ENCODE results near the gene CYB5RL.

Gene CYB5RL

DNA sequence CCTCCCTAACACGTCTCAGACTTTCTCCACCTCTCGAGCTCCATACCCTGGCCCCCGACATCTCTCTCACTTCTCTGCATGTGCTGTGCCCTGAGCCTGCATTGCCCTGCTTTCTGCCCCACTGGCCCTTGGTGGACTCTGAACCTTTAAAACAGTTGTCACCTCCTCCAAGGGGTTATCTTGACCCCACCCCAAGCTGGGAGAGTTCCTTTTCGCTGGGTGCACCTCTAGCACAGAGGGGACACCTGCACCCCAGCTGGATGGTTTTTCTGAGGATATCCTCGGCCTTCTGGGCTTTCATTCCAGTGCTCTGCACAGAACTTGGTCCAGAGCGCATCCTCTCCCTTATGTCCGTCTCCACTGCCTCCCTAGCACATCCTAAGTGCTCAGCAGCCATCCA lies 42.8 kb downstream of the CYB5RL start:
- Histone ChIP-seq H2AFZ (ENCODE audit: low read length) (no peak overlapping the region), H3K36me3 (ENCODE audit: insufficient read depth, low read length) (no peaks in the 10 kb centered on the region), H3K9me3 (ENCODE audit: insufficient read depth, low read depth, low read length) (no peaks in the 10 kb centered on the region), H3F3A (ENCODE audit: low read depth) (no peaks in the 10 kb centered on the region), H3K9ac (ENCODE audit: low read depth, low read length, poor library complexity, severe bottlenecking) (no peak overlapping the region), H3K27me3 (ENCODE audit: insufficient read depth, low read length, poor library complexity, severe bottlenecking) (no peaks in the 10 kb centered on the region), H3K79me2 (ENCODE audit: insufficient read depth, low read length) (no peaks in the 10 kb centered on the region), H4K20me1 (ENCODE audit: insufficient read depth, low read length, poor library complexity, severe bottlenecking) (no peaks in the 10 kb centered on the region), H3K4me3 (ENCODE audit: low read length, poor library complexity, severe bottlenecking) (no peak overlapping the region), H3K9me2 (replicated peaks; ENCODE audit: low read depth, low read length) (no peaks in the 10 kb centered on the region), H3K4me1 (ENCODE audit: insufficient read depth, low read length, poor library complexity, severe bottlenecking) (no peaks in the 10 kb centered on the region), H3K4me2 (ENCODE audit: low read depth, low read length, poor library complexity, severe bottlenecking) (no peak overlapping the region)
- no peak for TF ChIP-seq EZH2phosphoT487 (IDR thresholded peaks at IDR 0.05; ENCODE audit: borderline replicate concordance)
- TF ChIP-seq, protein P1, sequence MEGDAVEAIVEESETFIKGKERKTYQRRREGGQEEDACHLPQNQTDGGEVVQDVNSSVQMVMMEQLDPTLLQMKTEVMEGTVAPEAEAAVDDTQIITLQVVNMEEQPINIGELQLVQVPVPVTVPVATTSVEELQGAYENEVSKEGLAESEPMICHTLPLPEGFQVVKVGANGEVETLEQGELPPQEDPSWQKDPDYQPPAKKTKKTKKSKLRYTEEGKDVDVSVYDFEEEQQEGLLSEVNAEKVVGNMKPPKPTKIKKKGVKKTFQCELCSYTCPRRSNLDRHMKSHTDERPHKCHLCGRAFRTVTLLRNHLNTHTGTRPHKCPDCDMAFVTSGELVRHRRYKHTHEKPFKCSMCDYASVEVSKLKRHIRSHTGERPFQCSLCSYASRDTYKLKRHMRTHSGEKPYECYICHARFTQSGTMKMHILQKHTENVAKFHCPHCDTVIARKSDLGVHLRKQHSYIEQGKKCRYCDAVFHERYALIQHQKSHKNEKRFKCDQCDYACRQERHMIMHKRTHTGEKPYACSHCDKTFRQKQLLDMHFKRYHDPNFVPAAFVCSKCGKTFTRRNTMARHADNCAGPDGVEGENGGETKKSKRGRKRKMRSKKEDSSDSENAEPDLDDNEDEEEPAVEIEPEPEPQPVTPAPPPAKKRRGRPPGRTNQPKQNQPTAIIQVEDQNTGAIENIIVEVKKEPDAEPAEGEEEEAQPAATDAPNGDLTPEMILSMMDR (conservative IDR thresholded peaks at IDR 0.05; ENCODE audit: low read length) = no peak

DNA sequence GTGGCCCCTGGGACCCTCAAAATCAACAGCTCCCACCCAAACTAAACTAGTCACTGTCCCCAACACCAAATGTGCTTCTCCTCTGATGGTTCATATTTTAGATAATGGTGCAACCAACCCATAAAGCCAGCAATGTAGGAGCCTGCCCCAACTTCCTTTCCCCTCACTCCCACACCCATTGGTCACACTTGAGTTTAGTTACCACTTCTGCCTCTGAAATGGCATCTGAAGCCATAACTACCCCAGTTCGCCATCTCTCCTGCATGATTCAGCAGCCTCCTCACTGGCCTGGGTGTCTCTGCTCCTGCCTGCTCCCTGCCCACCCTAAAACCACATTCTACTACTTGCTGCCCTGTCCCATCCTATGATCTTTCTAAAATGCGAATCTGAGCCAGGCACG lies 43.6 kb downstream of the CYB5RL start:
- H3K79me2 ChIP-seq (ENCODE audit: insufficient read depth, low read length) = no peaks in the 10 kb centered on the region
- no peaks in the 10 kb centered on the region for H3K9me3 ChIP-seq (ENCODE audit: insufficient read depth, low read depth, low read length)
- no peaks in the 10 kb centered on the region for H3K27me3 ChIP-seq (ENCODE audit: insufficient read depth, low read length, poor library complexity, severe bottlenecking)
- no peaks in the 10 kb centered on the region for H3F3A ChIP-seq (ENCODE audit: low read depth)
- TF ChIP-seq EZH2phosphoT487 (IDR thresholded peaks at IDR 0.05; ENCODE audit: borderline replicate concordance) = no peak
- TF ChIP-seq, protein P1 (conservative IDR thresholded peaks at IDR 0.05; ENCODE audit: low read length) = no peak
- H3K4me2 ChIP-seq (ENCODE audit: low read depth, low read length, poor library complexity, severe bottlenecking) = no peak overlapping the region
- H3K4me3 ChIP-seq (ENCODE audit: low read length, poor library complexity, severe bottlenecking) = no peak overlapping the region
- H4K20me1 ChIP-seq (ENCODE audit: insufficient read depth, low read length, poor library complexity, severe bottlenecking) = no peaks in the 10 kb centered on the region
- no peak overlapping the region for H2AFZ ChIP-seq (ENCODE audit: low read length)
- no peak overlapping the region for H3K9ac ChIP-seq (ENCODE audit: low read depth, low read length, poor library complexity, severe bottlenecking)
- no peaks in the 10 kb centered on the region for H3K9me2 ChIP-seq (replicated peaks; ENCODE audit: low read depth, low read length)
- H3K36me3 ChIP-seq (ENCODE audit: insufficient read depth, low read length) = no peaks in the 10 kb centered on the region
- H3K4me1 ChIP-seq (ENCODE audit: insufficient read depth, low read length, poor library complexity, severe bottlenecking) = no peaks in the 10 kb centered on the region

DNA sequence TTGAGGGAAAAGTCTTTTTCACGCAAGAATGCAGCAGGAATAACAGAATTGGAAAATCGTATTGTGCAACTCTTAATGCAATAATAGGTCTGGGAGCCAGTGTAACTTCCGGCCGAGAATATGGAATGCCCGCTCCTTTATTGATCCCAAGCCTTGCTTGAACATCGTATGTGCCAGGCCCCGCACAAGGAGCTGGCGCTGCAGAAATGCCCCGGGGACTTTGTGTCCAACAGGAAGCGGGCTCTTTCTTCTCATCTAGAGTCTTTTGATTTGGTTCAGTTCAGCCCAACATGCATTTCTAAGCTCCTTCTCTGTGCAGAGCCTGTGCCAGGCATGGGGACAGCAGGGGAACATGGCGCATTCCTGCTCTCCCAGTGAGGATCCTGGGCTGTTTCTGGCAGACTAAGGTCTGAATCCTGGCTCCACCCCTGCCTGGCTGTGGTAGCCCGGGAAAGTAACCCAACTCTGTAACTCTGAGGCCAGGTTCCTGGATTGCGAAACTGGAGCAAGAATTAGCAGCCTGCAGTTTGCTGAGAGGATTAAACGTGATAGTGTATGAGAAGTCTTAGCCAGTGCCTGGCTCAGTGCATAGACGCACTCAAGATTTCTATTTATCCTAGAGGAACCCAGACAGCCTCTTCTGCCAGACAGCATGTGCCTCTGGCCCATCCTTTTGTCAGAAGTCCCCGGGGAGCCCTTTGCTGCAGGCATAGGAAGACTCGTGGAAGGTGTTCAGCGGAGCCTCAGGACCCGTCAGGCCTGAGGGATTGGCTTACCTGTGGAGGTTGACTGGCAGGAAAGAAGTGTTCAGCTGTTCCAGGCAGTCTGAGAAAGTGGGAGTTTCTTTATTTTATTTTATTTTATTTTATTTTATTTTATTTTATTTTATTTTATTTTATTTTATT lies 46.0 kb downstream of the CYB5RL start:
- no peak overlapping the region for H3K9ac ChIP-seq (ENCODE audit: low read depth, low read length, poor library complexity, severe bottlenecking)
- no peak overlapping the region for H3K4me2 ChIP-seq (ENCODE audit: low read depth, low read length, poor library complexity, severe bottlenecking)
- TF ChIP-seq EZH2phosphoT487 (IDR thresholded peaks at IDR 0.05; ENCODE audit: borderline replicate concordance) = no peak
- TF ChIP-seq, protein P1 (conservative IDR thresholded peaks at IDR 0.05; ENCODE audit: low read length) = no peak

More for the DNA sequence above, 46.0 kb downstream of the CYB5RL start:
- Histone ChIP-seq H3K4me1 (ENCODE audit: insufficient read depth, low read length, poor library complexity, severe bottlenecking) (no peaks in the 10 kb centered on the region), H3K4me3 (ENCODE audit: low read length, poor library complexity, severe bottlenecking) (no peak overlapping the region), H3K27me3 (ENCODE audit: insufficient read depth, low read length, poor library complexity, severe bottlenecking) (no peaks in the 10 kb centered on the region), H3K9me2 (replicated peaks; ENCODE audit: low read depth, low read length) (no peaks in the 10 kb centered on the region), H4K20me1 (ENCODE audit: insufficient read depth, low read length, poor library complexity, severe bottlenecking) (no peaks in the 10 kb centered on the region), H3K9me3 (ENCODE audit: insufficient read depth, low read depth, low read length) (no peaks in the 10 kb centered on the region), H3K79me2 (ENCODE audit: insufficient read depth, low read length) (no peaks in the 10 kb centered on the region), H3K36me3 (ENCODE audit: insufficient read depth, low read length) (no peaks in the 10 kb centered on the region), H3F3A (ENCODE audit: low read depth) (no peaks in the 10 kb centered on the region), H2AFZ (ENCODE audit: low read length) (no peak overlapping the region)
